GM04504 (cell line): ENCODE results near the gene DHRS3.
"Not testable (repeated sequence)": the region's sequence is repeated elsewhere in the genome, so short reads cannot be mapped to it uniquely, and the experiment has no call there.

Experiments used
- DNase-seq: peaks from one replicate; pipeline ENCODE4 v3.0.0-alpha.2; 2012; ENCODE audit warnings: low read depth

DHRS3 gene

GRCh38 chr1:12617901-12618660 is at the start of gene DHRS3:
TSS of gene DHRS3 (minus strand) at chr1:12618210. CDS start at chr1:12617348, 862 bp downstream.
- peak; percentile 75 for DNase-seq

DNA sequence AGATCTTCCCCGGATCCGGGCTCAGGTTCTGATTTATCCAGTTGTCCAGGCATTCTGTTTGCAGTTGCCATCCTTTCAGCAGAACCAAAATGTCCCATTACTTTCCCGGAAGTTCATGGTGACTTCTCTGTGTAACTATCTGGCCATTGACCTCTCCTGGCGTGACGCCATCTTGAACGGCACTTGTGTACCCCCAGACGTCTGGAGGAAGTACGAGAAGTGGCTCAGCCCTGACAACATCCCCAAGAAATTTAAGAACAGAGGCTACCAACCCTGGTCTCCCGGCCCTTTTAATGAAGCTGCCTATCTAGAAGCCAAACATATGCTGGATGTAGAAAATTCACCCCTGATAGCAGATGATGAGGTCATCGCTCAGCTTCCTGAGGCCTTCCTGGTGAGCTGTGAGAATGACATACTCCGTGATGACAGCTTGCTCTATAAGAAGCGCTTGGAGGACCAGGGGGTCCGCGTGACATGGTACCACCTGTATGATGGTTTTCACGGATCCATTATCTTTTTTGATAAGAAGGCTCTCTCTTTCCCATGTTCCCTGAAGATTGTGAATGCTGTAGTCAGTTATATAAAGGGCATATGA is 48.2 kb upstream of the DHRS3 start:
- DNase-seq: no peak

- no peak for DNase-seq
Observed at GRCh38 chr1:12665511-12665910, 47.5 kb upstream of the DHRS3 start.

DNA sequence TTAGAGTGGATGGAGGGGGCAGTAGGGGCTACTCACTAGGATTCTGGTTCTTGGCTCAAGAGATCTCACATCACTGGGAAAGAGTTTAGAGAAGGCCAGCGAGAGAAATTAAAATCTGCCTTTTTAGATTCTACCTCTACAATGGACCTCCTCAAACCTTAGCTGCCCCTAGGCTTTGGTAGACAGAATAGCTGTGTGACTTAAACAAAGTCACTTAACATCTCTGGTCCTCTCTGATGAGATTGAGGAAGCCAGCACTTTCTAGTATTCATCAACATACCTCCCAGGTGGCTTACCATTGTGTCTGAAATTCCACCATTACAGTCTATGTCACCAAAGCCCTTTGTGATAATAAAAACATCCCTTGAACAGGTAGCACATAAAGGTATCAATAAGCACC is 44.5 kb upstream of the DHRS3 start:
- DNase-seq: no peak

GRCh38 chr1:12661606-12662219 is 43.7 kb upstream of the DHRS3 start:
- DNase-seq: no peak

DNA sequence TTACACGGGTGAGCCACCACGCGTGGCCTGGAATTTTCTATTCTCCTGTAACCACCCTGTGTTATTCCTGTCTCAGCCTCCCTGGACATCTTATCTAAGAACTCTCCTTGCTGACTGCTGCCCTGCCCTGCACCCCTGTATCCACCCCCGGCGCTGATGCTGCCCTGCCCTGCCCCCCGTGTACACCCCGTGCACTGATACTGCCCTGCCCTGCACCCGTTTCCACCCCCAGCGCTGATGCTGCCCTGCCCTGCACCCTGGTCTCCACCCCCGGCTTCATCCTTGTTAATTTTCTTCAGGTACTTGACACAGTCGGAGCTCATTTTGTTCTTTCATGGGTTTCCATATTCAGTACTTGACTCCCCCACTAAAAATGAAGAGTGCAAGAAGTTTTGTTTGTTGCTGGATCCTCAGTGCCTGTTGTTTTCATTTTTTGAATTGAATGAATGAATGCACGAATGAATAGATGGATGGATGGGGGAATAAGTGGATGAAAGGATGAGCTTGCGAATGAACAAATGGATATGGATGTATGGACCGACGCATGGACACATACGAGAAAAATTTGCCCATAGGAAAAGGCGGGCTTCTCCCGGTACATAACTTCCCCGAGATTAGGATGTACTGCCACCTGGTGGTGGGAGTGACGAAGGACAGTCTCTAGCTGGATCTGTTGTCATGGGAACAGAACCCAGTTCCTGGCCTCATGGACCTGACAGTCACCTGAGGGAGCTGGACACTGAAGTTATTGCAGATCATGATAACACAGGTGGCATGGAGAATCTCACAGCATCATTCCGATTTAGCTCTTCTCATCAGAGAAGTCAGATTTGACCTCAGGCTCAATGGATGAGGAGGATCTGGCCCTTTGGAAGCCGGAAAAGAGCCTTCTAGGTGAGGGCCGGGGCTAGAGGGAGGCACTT is 40.8 kb upstream of the DHRS3 start:
- DNase-seq: peak; percentile 52

DNA sequence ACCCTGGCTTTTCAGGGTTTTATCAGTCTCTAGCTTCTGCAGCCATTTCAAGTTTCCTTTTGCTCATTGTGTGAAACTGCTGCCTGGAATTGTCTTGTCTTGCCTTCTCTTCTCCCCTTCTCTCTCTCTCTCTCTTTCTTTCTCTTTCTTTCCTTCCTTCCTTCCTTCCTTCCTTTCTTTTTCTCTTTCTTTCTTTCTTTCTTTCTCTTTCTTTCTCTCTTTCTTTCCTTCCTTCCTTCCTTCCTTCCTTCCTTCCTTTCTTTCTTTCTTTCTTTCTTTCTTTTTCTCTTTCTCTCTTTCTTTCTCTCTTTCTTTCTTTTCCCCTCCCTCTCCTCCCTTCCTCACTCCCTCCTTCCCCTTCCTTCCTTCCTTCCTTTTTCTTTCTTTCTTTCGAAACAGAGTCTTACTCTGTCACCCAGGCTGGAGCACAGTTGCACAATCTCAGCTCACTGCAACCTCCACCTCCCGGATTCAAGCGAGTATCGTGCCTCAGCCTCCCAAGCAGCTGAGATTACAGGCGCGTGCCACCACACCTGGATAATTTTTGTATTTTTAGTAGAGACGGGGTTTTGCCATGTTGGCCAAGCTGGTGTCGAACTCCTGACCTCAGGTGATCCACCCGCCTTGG is 40.0 kb upstream of the DHRS3 start:
- not testable (repeated sequence) for DNase-seq

DNA sequence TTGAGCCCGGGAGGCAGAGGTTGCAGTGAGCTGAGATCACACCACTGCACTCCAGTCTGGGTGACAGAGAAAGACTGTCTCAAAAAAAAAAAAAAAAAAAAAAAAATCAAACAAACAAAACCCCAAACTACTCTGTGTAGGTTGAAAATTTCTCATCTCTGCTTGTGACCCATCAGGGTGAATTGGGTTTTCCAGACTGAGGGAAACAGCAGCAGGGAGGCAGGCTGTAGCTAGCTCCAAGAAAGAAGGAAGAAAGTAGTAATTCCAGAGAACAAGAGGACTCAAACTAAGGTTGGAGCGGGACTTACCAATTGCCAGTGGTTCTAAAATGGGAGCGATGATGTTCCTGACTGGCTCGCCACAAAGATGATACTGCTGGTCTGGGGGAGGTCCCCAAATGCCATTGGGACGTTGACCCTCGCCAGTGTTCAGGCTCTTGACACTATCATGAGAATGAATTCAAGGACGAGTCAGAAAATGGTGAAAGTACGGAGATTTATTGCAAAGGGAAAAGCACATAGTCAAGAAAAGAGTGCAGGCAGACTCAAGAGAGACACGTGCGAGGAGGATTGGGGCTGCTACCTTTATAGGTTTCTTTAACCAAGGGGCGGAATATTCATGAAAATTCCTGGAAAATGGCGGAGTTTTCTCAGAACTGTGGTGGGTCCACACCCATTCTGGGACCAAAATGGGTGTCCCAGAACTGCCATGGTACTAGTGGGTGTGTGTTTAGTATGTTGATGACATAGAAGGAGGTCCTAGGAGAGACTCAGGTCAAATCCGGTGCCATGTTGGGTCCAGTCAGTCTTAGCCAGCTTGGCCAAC is 39.3 kb upstream of the DHRS3 start:
- DNase-seq: no peak

DNA sequence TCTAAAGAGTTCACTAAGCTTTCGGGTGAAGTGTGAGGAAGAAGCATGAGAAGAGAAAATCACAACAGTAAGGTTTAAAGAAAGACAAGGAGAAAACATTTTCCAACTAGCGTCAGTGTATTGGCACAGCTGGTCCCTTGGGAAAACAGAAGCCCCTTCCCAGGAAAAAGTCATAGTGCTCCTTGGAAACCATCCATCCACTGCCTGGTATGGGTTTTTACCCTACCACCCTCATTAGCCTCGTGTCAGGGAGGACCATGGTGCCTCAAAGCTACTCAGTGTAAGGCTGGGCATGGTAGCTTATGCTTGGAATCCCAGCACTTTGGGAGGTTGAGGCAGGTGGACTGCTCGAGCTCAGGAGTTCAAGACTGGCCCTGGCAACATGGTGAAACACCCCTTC is 38.6 kb upstream of the DHRS3 start:
- no peak for DNase-seq

DNA sequence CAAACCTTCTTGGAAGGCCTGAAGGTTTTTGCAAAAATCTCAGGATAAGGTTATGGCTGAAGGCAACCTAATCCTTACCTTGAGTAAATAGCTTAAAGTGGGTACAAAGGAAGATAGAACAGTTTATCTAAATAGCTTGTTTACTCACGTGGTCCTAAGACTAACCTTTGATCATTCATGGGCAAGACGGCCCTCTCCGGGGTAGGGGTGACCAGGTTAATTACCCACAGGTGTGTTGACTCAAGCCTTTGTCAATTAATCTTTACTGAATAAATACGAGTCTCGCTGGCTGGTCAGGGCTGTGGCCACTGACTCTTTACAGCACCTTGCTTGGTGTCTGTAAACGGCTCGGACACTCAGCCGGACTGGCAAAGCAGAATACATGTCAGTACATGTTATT is 36.6 kb upstream of the DHRS3 start:
- DNase-seq: no peak

DNA sequence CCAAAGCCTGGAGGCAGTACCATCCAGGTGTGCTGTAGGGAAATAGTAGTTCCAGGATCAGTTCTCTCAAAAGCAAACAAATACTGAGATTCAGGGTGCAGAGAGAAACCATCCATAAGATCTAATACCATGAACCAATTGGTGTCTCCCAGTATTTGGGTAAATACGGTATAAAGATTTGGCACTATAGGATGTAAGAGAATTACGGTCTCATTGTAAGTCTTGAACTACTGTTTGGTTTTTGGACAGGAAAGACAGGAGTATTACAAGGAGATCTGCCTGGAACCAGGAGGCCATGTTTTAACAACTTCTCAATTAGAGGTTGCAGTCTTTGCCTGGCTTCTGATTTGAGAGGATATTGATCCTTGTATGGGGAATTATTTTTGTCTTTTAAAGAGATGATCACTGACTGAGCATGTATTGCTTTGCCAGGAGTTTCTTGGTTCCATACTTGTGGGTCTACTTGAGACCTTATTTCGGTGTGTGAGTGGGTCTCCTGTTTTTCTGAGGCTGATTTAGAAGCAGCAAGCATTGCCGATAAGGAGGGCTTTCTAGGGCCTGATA is 36.1 kb upstream of the DHRS3 start:
- DNase-seq: no peak

DNA sequence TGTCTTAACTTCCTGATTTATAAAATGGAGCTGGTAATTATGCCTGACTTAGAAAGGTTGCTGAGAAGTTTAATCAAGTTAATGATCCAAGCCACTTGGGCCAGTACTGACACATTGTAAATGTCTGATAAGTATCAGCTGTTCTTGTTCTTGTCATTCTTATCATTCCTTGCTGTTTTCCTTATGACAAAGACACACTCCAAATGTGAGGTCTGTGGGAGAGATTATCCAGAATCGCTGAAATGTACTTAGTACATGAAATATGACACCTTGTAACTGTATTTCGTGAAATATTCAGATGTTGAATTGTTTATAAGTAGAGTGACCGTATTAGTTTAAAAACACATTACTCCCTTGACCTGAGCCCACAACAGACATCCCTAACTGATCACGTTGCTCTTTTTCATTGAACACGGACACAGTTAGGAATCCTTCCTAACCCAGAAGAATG is 32.0 kb upstream of the DHRS3 start:
- no peak for DNase-seq

GRCh38 chr1:12648741-12649140 is 30.7 kb upstream of the DHRS3 start:
- DNase-seq: no peak

GRCh38 chr1:12645401-12645800 is 27.4 kb upstream of the DHRS3 start:
- DNase-seq: not testable (repeated sequence)

GRCh38 chr1:12644829-12645228 is 26.8 kb upstream of the DHRS3 start:
- no peak for DNase-seq

DNA sequence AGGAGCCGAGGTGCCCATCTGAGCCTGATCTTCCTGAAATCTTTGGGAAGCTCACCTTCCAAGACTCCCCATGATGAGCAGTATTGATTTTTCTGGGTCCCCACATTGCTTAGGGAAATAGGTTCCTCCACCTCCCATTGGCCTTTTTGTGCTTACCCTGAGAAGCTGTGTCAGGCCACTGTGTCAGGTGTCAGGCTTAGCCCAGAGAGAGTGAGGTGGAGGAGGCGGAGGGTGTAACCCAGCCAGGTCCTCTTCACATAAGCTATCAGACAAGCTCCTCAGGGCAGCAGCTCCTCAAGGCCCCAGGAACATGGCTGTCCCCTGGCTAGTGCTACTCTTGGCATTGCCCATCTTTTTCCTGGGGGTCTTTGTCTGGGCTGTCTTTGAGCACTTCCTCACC is 26.2 kb upstream of the DHRS3 start:
- DNase-seq: no peak

GRCh38 chr1:12643785-12644184 is 25.8 kb upstream of the DHRS3 start, which contains the start of gene AADACL4:
TSS of gene AADACL4 (plus strand) at chr1:12644085. CDS start at chr1:12644547, 462 bp downstream.
- no peak for DNase-seq

DNA sequence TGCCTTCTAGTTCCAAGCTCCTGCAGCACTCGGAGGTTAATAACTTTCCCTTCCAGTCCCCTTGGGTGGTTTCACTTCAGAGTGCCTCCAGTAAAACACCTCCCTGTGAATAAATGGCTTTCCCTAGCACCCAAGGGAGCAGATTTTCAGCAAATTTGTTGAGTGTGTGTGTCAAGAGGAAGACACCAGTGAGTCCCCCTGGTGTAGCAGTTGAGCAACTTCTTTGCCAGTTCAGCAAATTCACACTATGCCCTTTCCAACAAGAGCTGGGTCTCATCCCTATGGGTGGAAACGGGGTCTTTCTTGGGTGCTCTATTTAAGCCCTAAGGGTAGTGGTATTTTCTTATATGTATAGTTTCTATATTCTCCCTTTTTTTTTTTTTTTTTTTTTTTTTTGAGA is 25.1 kb upstream of the DHRS3 start:
- DNase-seq: no peak

DNA sequence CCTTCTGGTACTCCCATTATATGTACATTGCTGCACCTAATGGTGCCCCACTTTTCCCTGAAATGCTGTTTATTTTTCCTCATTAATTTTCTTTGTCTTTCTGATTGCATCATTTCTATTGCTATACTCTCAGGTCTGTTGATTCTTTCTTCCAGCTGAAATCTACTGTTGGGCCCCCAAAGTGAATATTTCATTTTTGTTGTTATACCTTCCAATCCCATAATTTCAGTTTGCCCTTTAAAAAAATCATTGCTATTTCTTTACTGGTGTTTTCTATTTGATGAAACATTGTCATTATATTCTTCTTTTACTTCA is 22.9 kb upstream of the DHRS3 start:
- DNase-seq: no peak

GRCh38 chr1:12640237-12640957 is 22.4 kb upstream of the DHRS3 start:
- DNase-seq: no peak
